MV-4-11 (cell line): ENCODE data around the gene GSK3B.

Experiments used
- DNase-seq: peaks from one replicate; lab custom pipeline; 2025; lab: John Stamatoyannopoulos, UW

Gene GSK3B

DNA sequence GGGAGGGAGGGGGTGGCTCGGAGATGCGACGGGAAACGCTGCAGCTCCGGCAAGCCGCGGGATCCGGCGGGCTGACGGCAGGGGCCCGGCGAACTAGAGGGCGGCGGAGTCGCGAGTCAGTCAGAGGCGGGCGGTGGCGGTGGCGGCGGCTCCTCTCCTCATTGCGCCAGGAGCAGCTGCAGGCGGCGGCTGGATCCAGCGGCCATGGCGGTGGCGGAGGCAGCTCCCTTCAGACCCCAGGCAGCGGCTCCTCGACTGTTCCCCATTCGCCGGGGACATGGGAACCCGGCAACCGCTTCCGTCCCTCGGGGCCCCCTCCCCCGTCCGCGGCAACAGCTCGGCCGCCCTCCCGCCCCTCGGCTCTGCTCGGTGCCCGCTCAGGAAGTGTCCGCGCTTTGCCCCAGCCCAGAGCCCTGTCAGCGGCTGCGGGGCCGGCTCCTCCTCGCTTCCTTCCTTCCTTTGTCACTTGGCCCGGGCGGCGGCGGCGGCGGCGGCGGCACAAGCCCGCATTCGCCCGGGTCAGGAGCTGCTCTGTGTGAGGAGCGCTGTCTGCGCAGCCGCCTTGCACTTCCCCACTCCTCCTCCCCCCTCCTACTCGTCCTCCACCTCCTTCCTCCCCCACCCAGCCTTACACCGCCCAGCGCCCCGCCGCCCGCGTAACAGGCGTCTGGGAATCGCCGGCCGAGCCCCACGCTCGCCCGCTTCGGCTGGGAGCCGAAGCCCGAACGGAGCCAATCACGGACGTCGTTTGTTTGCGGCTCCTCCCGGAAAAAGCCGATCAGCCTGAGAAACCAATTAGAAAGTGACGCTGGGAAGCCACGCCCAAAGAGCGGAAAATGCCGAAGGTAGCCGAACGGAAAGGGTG, at the start of gene GSK3B:
Gene GSK3B, minus strand, starts transcription at position 537 of the 865 bp plus-strand sequence. CDS start 1,013 bp downstream, outside the sequence.
- DNase-seq, result peak; percentile 71

DNA sequence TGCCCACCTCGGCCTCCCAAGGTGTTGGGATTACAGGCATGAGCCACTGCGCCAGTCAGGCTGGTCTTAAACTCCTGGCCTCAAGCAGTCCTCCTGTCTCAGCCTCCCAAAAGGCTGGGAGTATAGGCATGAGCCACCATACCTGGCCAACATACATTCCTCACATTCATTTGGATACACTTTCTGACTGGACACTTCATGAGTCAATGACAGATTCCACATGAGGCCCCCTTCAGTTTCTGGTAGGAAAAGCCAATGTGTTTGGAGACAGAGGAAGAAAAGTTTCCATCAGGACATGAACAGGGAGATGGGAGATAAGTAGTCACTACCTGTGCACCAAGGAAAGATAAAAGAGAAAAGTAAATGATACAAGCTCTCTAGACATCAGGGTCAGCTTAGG, 49.4 kb upstream of the GSK3B start:
- DNase-seq, result no peak

DNA sequence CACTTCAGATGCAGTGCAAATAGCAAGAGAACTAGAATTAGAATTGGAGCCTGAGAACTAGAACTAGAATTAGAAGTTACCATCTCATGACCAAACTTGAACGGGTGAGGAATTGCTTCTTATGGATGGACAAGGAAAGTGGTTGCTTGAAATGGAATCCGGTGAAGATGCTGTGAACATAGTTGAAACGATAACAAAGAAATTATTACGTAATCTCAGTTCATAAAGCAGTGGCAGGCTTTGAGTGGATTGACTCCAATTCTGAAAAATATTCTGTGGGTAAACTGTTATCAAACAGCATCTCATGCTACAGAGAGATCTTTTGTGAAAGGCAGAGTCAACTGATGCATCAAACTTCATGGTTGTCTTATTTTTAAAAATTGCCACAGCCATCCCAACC, 48.0 kb upstream of the GSK3B start:
- DNase-seq, result no peak

DNA sequence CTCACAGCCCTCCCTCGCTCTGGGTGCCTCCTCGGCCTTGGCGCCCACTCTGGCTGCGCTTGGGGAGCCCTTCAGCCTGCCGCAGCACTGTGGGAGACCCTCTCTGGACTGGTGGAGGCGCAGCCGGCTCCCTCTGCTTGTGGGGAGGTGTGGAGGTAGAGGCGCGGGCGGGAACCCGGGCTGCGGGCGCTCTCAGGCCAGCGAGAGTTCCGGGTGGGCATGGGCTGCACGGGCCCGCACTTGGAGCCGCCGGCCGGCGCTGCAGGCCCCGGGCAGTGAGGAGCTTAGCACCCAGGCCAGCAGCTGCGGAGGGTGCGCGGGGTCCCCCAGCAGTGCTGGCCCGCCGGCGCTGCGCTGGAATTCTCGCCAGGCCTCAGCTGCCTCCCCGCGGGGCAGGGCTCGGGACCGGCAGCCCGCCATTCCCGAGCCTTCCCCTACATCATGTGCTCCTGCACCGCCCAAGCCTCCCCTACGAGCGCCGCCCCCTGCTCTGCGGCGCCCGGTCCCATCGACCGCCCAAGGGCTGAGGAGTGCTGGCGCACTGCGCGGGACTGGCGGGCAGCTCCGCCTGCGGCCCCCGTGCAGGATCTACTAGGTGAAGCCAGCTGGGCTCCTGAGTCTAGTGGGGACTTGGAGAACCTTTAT, 46.0 kb upstream of the GSK3B start:
- no peak for DNase-seq

DNA sequence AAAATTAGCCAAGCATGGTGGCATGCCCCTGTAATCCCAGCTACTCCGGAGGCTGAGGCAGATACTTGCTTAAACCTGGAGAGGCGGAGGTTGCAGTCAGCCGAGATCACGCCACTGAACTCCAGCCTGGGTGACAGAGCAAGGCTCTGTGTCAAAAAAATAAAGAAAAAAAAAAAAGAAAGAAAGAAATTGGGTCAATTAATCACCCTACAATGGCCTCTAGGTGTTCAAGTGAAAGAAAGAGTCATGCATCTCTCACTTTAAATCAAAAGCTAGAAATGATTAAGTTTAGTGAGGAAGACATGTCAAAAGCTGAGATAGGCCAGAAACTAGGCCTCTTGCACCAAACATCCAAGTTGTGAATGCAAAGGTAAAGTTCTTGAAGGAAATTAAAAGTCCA, 44.9 kb upstream of the GSK3B start:
- no peak for DNase-seq

DNA sequence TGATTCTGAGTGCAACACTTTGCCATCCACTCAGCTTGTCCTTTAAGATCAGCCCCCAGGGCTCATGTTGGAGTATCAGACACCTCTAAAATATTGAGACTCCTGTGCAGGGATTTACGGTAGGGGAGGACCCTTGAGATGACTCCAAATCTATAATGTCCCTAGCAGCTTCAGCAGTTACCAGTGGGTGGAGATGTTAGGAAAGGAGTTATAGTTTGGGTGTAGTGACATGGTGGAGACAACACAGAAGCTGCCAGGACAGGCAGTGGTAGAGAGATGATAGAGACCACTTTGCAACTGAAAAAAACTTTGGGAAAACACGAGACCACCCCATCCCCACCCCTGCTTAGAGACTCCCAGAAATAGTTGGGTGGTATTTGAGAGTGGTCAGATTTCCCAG, 43.3 kb upstream of the GSK3B start:
- DNase-seq, result no peak

DNA sequence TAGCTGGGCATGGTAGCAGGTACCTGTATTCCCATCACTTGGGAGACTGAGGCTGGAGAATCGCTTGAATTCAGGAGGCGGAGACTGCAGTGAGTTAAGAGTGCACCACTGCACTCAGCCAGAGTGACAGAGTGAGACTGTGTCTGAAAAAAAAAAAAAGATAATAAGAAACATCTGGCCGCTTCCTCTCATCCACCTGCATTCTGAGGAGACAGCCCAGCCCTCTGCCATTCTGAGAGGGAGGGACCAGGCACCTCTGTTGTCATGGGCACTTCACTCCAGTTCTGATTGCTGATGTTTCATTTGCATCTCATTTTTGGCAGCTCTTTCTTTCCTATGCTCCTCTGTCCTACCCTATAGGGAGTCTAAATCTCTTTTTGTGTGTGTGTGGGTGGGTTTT, 36.4 kb upstream of the GSK3B start:
- no peak for DNase-seq

DNA sequence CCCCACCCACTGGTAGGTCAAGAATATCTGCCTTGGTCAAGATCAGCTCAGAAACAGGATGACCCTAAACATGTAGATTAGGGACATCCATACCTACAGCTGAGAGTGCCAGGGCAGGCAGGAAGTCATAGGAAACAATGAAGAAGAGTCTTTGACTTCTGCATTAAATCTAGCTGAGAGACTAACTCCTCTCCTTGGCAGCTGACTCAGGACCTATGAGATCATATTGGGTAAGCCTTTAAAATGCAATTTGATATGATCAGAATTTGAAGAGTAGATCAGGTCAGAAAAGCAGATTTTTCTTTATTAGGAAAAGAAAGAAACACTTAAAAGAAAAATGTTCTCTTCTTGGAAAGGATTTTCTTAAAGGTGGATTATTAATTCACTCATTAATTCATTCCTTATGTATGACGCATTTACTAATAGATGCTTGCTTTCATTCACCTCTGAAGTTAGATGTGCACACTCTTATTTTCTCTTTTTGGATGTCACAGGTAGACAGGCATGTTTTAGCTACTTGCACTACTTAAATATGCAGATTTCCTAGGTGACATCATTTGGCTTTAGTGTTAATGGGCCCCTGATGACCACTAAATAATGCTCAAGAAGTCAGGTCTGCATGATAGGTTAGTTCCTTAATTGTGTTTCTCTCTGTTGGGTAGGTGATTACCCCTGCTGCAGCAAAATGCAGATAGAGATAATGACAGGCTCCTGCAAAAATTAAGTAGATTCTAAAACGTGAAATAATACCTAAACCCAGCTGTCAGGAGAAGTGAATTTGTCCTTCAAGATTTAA, 35.7 kb upstream of the GSK3B start:
- DNase-seq, result no peak

DNA sequence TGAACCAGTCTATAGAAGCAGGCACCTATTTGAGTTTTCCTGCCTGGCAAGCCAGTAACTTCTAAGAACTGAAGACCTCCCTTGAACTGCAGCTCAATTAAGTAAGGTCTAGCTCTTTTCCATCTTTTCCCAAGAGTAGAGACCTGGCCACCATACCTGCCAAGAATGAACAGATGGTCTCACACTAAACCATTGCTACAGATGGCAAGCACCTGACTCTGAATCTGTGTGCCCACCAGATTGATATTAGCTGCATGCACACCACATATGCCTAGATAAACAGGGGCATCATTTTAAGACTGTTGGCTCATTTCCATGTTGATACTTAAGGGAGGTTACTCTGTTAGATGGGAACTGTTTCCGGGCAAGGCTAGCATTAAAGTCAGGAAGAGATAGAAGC, 34.8 kb upstream of the GSK3B start:
- DNase-seq, result no peak

DNA sequence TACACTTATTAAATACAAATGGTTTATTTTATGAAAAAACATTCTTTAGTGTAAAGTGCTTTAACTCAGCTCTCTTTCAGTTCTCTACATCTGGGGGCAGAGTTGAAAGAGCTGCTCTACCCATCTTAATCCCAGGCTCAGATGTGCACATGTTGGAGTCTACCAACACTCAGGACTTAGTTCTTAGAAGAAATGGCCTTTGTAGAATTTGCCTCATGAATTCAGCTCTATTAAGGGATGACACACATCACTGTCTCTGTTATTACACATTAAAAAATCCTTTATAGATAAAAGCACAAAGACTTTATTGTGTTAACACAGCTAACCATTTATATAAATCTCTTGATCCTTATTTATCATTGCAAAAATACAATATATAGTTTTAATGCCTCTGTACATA, 31.7 kb upstream of the GSK3B start:
- no peak for DNase-seq

DNA sequence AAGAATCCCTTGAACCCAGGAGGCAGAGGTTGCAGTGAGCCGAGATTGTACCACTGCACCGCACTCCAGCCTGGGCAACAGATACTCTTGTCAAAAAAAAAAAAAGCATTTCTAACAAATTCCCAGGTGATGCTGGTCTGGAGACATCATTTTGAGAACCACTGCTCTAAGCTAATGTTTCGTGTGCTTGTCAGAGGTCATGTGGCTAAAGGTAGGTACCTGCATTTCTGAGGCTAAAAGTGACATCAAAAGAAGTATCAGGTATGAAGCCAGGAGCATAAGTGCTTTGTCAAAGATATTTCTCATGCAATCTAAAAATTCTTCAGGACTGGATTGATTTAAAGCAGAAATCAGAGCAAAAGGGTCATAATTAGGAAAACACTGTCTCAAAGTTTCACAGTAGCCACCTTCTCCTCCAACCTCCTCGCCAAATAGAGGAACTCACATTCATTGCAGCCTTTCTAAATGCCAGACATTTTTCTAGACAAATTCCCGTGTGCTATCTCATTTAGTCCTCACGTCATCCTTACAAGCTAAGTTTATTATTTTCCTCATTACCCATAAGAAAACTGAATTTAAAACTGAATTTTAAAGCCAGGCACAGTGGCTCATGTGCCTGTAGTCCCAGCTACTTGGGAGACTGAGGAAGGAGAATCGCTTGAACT, 25.7 kb upstream of the GSK3B start:
- DNase-seq, result no peak

DNA sequence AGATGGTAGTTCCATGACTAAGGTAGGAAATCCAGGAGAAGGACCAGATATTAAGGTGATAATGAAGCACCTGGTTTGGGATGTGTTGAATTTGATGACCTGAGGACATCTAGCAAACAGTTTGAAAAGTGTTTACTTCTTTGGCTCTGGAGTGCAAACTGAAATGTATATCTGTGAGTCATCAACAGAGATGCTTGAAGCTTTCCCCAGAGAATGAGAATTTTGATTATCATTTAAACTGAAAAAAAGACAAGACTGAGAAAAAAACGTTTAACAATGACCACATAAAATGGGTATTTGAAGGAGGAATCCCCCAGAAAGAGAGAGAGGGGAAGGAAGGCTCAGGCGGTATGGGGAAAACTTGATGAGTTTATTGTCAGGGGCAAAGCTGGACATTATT, 20.7 kb upstream of the GSK3B start:
- DNase-seq, result no peak

DNA sequence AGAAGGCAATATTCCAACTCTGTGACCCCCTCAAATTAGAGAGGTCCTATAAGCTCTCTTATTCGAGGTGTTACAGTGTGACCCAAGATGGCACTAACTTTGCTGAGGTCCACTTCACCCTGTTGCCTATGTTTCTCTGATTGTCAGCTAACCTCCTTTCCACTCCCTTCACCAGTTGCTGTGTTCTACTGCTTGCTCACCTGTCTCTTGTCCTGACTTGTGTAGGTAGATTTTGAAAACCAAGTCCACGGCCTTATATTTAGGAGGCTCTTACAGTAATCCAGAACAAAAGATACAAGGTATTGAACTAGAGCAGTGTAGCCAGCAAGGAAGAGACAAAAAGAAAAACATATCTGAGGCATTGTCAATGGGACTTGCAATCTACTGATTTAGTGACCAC, 20.1 kb upstream of the GSK3B start:
- no peak for DNase-seq

DNA sequence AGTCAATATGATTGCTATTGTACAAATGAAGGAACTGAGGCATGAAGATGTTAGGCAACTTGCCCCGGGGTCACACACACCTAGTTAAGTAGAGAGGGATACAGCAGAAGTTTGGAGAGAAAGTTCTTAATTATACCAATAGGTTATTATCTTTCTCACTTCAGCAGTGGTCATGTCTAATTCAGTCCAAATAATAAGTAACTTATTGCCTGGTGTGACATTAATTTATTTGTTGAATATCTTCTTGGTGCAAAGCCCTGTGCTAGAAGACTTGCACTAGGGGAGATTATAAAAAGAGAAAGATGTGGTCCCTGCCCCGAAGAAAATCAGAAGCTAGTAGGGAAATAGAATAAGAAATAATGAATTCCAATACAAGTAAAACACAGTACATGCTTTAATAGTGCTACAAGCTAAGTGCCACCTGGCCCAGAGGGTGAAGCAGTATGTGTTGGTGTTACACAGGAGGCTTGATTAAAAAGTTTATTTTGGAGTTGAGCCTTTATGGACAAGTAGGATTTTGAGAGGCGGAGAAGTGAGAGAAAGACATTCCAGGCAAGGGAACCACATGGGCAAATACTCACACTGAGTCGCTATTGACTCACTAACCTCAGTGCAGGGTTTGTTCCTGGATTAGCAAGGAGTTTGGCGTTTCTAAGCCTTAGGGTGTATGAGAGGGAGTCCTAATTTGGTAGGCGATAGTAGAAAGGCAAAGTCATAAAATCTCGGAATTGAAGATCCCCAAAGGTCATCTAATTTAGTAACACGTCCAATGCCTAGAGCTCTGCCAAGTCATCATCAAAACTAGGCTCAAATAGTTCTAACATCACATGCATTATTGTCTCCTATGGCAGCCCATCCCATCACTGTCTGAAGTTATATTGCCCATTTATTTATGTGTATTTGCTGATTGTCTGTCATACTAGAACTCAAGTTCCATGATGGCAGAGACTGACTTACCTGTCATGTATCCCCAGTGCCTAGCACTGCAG, 19.2 kb upstream of the GSK3B start:
- no peak for DNase-seq

DNA sequence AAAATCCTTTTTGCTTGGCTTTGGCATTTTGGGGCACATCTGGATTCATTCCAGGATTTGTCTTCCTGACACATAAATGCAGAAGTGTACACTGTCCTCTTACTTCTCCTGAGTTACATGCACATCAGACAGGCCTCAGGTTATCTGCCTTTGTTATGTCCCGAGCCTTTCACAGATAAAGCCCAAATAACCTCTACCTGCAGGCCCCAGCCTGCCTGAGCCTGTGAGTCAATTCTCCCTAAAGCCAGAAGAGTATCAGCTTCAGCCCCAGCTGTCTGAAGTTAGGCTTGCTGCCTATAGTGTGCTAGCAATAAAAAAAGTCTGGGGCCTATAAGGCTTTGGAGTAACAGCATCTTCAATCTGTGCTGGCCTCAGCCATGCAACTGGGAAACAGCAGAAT, 17.7 kb upstream of the GSK3B start:
- DNase-seq, result no peak

DNA sequence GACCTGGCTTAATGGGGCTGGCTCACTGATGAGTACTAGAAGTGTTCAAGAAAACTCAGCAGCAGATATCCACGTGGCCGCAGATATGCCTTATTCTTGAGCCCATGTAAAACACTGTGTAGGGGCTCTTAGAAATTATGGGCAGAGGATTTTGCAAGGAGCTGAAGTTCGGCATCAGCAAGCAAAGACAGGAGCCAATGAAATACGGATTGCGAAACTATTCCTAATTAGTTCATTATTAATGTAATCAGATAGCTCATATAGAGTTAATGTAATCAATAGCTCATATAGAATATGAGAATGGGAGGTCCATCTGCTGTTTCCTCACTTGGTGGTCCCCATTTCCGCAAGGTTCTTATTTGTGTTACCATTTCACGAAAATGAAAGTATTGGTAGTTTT, 9.0 kb upstream of the GSK3B start:
- DNase-seq, result no peak

DNA sequence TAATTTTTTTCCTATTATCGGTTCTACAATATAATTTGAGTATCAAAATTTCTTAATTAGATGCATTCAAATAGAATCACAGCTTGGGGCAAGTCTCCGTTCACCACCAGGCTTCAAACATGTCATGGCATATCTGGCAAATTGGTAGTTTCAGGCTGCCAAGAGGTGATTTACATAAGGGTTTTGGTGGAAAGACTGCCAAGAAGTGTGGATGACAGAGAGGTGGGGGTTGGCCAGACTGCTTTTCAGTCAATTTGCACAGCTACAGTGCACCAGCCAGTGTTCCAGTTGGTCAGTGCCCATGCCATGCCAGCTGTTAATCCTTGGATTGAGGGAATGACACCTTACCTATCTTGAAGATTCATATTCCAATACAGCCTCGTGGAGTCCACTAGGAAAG, 8.4 kb upstream of the GSK3B start:
- no peak for DNase-seq

DNA sequence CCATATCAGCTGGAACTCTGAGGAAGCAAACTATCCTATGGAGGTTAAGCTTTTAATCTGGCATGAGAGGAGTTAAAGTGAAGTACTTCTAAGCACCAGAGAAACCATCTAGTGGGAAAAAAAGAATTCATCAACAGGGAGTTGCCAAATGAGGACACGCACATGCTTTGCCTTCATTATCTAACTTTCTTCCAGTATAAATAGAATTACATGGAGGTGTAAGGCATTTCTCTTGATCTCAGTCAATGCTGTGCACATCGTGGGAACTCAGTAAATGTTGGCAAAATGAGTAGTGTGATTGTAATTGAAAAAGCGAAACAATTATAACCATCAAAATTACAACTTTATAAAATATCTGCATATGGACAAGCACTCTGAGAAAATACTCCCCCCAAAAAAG, 8.0 kb upstream of the GSK3B start:
- no peak for DNase-seq

DNA sequence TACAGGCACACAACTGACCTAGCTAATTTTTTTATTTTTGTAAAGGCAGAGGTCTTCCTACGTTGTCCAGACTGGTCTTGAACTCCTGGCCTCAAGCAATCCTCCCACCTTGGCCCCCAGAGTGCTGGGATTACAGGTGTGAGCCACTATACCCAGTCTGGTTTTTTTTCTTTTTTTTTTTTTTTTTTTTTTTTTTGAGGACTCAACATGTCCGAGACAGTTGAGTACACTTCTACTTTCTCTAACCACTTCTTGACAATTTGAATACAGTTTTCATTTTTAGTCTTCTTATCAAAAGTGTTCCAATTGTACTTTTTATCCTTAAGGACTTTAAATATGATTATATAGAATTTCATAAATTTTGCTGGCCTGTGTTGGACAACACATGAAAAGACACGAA, 7.4 kb upstream of the GSK3B start:
- no peak for DNase-seq

DNA sequence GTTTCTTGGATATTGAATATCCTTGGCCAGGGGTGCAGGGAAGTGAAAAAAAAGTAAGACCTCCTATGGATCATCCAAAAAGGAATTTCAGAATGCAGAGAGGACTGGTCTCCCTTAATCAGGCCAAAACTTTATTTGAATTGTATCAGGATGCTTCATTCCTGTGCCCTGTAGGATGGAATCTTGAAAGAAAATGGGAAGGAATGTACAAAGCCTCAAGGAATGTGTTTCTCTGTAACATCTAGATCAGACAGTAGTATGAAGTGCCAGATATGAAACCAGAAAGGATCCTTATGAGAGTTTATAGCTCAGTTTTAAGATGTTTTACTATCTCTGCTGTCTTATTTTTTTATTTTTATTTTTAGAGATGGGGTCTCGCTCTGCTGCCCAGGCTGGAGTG, 6.5 kb upstream of the GSK3B start:
- no peak for DNase-seq

DNA sequence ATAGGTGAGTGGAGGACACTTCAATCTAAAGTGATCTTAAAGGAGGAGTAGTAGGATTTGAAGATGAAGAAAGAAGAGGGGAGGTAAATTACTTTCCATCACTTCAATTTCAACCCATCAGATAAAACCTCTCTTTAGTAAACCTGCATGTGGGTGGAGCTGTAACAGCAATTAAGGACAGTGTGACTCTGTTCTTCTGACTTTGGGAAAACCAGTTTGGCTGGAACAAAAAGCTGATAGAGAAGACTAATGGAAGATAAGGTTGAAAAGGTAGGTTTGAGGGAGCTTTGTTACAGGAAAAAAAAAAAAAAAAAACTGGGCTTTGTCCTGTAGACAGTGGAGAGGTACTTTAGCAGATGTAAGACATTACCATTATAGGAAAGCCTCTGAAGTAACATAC, 4.5 kb upstream of the GSK3B start:
- no peak for DNase-seq
